GM18505 (cell line): ENCODE data around the gene SLC25A26.

Experiments used
- ATAC-seq: cut with Tn5 transposase; IDR thresholded peaks from one replicate; pipeline ENCODE4 v1.9.1; 2021; ENCODE audit not compliant: unreplicated experiment
- POLR2A ChIP-seq: IDR thresholded peaks from 4 replicates; pipeline ENCODE4 v1.6.1; 2011; ENCODE audit warnings: borderline replicate concordance; ENCODE audit not compliant: insufficient read depth, insufficient read length; ENCODE audit errors: extremely low read depth

The SLC25A26 gene

DNA sequence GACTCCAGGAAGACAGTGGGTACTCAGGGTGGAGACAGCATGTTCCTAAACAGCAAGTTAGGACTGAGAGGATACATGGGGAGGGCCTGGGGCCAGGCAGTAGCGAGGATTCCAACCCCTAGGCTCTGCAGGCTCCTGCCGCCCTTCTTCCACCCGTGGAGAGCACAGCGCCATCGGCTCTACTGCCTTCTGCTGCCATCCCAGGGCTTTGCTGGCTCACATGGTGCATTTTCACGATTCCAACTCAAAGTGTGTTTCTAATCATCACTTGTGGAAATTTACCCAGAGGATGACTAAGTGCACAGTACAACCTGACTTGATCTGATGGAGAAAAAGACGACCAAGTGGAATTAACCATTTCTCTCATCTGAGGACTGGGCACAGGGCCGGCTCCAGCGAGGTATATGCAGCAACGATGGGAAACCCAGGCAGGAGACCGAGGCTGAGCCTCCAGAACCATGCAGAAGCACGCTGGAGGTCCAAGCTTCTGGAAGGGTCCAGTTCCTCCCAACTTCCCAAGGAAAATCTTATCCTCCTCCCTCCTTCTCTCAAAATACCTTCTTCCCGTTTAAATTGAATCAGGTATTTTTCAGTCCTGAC, 175.5 kb downstream of the SLC25A26 start:
- TF ChIP-seq POLR2A = no peak
- no peak for ATAC-seq

GRCh38 chr3:66396888-66397287, 176.1 kb downstream of the SLC25A26 start:
- TF ChIP-seq POLR2A = no peak
- no peak for ATAC-seq

DNA sequence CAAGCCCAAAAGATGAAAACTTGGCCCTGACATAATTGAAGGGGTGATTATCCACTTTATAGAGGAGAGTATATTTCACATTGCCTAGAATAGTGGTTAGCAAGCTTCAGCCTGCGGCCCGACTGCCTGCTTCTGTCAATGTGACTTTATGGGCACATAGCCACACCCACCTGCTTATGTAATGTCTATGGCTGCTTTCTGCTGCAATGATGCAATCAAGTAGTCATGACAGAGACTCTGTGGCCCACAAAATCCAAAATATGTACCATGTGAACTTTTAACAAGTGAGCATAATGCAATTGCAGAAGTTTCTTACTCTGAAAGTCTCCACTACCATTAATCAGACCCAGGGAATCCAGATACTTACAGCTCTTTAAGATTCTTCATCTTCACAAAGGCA, 176.9 kb downstream of the SLC25A26 start:
- ATAC-seq = no peak
- no peak for TF ChIP-seq POLR2A

- TF ChIP-seq POLR2A = no peak
- ATAC-seq = no peak
Measured at GRCh38 chr3:66398228-66399025, 177.6 kb downstream of the SLC25A26 start.

- ATAC-seq = no peak
- TF ChIP-seq POLR2A = no peak
Measured at GRCh38 chr3:66399529-66400232, 178.9 kb downstream of the SLC25A26 start.

- ATAC-seq = no peak
- TF ChIP-seq POLR2A = no peak
Measured at GRCh38 chr3:66400411-66401156, 179.8 kb downstream of the SLC25A26 start.

DNA sequence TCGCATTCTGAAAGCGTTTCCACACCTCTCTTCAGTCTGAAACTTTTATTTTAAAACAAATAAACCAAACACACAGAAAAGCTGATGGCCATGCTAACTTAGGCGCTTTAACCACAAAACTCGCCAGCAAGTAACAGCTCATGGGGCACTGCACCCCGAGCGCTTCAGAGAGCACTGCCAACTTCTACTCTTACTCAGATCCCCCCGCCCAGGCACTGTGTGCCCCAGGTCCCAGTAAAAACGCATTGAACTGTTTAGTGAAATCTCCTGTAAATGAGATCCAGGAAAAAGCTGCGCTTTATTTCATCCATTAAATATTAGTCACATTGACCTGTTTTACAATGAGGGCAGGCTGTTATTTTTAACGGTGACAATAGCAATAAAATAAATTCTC, 180.4 kb downstream of the SLC25A26 start:
- no peak for TF ChIP-seq POLR2A
- no peak for ATAC-seq

DNA sequence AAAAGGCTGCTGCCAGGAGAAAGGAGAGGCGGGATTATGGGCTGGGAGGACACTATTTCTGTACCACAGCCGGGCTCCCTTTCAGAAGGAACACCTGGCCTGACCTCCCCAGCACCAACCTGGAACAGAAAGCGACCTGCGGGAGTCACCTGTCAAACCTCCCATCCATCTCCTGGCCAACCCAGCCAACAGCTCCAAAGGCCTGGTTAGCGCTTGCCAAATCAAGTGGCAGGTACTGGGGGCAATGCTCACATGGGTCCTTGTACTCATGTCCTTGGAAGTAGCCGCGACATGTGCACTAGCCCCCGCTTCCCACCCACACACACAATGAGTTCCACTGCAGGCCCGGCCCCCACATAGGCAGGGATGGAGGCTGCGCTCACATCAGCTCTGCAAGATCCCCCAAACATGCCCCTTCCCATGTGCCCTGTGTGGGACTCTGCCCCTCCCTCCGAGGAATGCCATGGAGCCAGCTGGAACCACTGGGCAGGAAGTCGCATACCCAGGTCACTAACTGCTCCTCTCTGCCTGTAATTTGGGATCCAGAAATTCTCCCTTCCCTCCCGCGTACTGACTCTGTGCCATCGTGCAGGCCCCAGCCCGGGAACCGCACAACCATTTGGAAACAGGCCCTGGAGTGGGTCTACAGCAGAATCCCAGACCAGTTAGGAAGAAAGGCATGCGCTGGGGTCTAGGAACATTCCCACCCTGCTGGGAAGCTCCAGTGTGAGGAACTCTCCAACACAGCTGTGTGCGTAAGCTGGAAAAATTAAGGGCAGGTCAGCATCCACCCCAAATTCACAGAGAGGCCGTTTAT, 181.1 kb downstream of the SLC25A26 start:
- ATAC-seq = no peak
- TF ChIP-seq POLR2A = no peak

- no peak for ATAC-seq
- no peak for TF ChIP-seq POLR2A
Measured at GRCh38 chr3:66402596-66403290, 181.9 kb downstream of the SLC25A26 start.

- ATAC-seq = no peak
- no peak for TF ChIP-seq POLR2A
Measured at GRCh38 chr3:66403323-66403990, 182.7 kb downstream of the SLC25A26 start.

GRCh38 chr3:66404197-66404596, 183.4 kb downstream of the SLC25A26 start:
- ATAC-seq = no peak
- TF ChIP-seq POLR2A = no peak

DNA sequence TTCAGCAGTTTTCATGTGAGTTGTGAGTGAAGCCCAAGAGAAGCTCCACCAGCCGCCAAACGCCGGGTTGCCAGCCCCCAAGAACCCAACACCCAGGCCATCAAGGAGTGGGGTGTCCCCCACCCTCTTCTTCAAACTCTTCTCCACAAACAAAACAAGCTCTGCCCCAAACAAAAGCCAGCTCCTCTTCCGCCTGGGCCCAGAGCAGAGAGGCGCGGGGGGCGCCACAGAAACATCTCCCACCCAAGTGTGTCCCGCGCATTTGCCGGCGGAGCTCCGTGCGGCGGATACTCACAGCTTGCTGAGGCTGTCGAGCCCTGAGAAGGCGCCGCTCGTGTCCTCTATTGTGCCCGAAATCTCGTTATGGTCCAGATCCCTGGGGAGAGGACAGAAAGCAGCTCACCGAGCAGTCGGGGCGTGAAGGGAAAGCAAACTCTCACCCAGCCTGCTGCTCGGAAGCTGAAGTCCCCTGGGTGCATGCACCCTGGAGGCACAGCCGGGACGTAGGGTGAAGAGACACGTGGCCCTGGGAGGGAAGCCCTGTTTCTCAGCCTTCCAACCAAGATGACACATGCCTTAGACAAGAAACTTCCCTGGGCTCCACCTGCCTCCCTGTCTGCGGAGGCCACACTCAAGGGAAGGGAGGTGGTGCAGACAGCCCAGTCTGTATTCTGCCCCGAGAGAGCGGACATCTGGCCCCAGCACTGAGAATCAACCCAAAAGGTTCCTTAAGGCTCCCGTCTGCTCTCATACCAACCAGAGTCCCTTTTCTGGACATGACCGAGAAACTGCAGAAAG, 184.3 kb downstream of the SLC25A26 start:
- no peak for ATAC-seq

More for the DNA sequence above, 184.3 kb downstream of the SLC25A26 start:
- no peak for TF ChIP-seq POLR2A
